ENCODE results near the gene PCGF1.

GRCh38 chr2:74550231-74550630 lies 42.7 kb upstream of the PCGF1 start:
- TF ChIP-seq, protein P1, sequence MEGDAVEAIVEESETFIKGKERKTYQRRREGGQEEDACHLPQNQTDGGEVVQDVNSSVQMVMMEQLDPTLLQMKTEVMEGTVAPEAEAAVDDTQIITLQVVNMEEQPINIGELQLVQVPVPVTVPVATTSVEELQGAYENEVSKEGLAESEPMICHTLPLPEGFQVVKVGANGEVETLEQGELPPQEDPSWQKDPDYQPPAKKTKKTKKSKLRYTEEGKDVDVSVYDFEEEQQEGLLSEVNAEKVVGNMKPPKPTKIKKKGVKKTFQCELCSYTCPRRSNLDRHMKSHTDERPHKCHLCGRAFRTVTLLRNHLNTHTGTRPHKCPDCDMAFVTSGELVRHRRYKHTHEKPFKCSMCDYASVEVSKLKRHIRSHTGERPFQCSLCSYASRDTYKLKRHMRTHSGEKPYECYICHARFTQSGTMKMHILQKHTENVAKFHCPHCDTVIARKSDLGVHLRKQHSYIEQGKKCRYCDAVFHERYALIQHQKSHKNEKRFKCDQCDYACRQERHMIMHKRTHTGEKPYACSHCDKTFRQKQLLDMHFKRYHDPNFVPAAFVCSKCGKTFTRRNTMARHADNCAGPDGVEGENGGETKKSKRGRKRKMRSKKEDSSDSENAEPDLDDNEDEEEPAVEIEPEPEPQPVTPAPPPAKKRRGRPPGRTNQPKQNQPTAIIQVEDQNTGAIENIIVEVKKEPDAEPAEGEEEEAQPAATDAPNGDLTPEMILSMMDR (conservative IDR thresholded peaks at IDR 0.05; ENCODE audit: low read depth, low read length) = no peak
- no peak for TF ChIP-seq EZH2 (IDR thresholded peaks at IDR 0.05; ENCODE audit: borderline replicate concordance, low read depth, low read length, poor library complexity, severe bottlenecking)
